PC-3 (cell line): ENCODE data around the gene EIF4EBP2. TPM values are rescaled to one million over a fixed set of nuclear protein-coding genes. Genes with fewer than 3 reads are reported as not detected.

Experiments
- ATAC-seq: fragments of 200-7000 bp; cut with Tn5 transposase; 2 replicates; pipeline ENCODE4 v1.9.1; 2020; ENCODE audit warnings: mild to moderate bottlenecking, moderate library complexity
- BruUV-seq: library from RNA; stranded (reverse); fragments of 400-500 nt; replicated peaks from 2 replicates; lab custom pipeline; 2021; lab: Mats Ljungman, UMichigan
- CTCF ChIA-PET: fragments of 300-600 bp; sonication (Branson Sonifier 250); formaldehyde crosslinking; loops from one replicate; lab custom pipeline; 2022; ENCODE audit warnings: antibody characterized with exemption; lab: Charles Lee
- POLR2A ChIA-PET: fragments of 300-600 bp; sonication (Branson Sonifier 250); formaldehyde crosslinking; loops from one replicate; lab custom pipeline; 2022; ENCODE audit warnings: antibody characterized with exemption; ENCODE audit not compliant: unreplicated experiment; lab: Charles Lee
- DNase-seq: peaks from one replicate; pipeline ENCODE4 v3.0.0-alpha.2; 2015
- H2AFZ ChIP-seq: fragments of 300-600 bp; sonication (generic); 2 replicates; pipeline ENCODE4 v1.6.0; 2016; ENCODE audit warnings: antibody characterized with exemption, low read length
- H3F3A ChIP-seq: fragments of 300-600 bp; sonication (generic); one replicate; pipeline ENCODE4 v1.6.0; 2017; ENCODE audit warnings: antibody characterized with exemption, low read length, control low read depth, mild to moderate bottlenecking; ENCODE audit not compliant: unreplicated experiment
- H3K27ac ChIP-seq: fragments of 300-600 bp; sonication (generic); 2 replicates; pipeline ENCODE4 v1.5.1; 2016; ENCODE audit warnings: mild to moderate bottlenecking, low read length
- H3K27me3 ChIP-seq: fragments of 300-600 bp; sonication (generic); 2 replicates; pipeline ENCODE4 v1.6.1; 2016; ENCODE audit warnings: low read length, mixed read lengths
- H3K36me3 ChIP-seq: fragments of 300-600 bp; sonication (generic); 2 replicates; pipeline ENCODE4 v1.6.1; 2016; ENCODE audit warnings: low read depth, mixed run types, low read length, mixed read lengths
- H3K4me1 ChIP-seq: fragments of 300-600 bp; sonication (generic); 2 replicates; pipeline ENCODE4 v1.5.1; 2016; ENCODE audit warnings: low read length; ENCODE audit not compliant: insufficient read depth
- H3K4me2 ChIP-seq: fragments of 300-600 bp; sonication (generic); 2 replicates; pipeline ENCODE4 v1.6.0; 2016; ENCODE audit warnings: low read length
- H3K4me3 ChIP-seq: fragments of 300-600 bp; sonication (generic); 2 replicates; pipeline ENCODE4 v1.5.1; 2016; ENCODE audit warnings: mild to moderate bottlenecking, low read length, mixed read lengths
- H3K79me2 ChIP-seq: fragments of 300-600 bp; sonication (generic); 2 replicates; pipeline ENCODE4 v1.6.1; 2017; ENCODE audit warnings: low read length, mixed read lengths
- H3K9ac ChIP-seq: fragments of 300-600 bp; sonication (generic); 2 replicates; pipeline ENCODE4 v1.6.0; 2016; ENCODE audit warnings: mild to moderate bottlenecking, low read length
- H3K9me2 ChIP-seq: fragments of 300-600 bp; sonication (generic); replicated peaks from 2 replicates; pipeline ENCODE4 v1.6.1; 2016; ENCODE audit warnings: mixed run types, low read length, mixed read lengths
- H3K9me3 ChIP-seq: fragments of 300-600 bp; sonication (generic); 2 replicates; pipeline ENCODE4 v1.6.1; 2016; ENCODE audit warnings: low read length, mixed read lengths
- H4K20me1 ChIP-seq: fragments of 300-600 bp; sonication (generic); 2 replicates; pipeline ENCODE4 v1.6.1; 2016; ENCODE audit warnings: low read length, mixed read lengths
- CTCF ChIP-seq: fragments of 300-600 bp; sonication (generic); conservative IDR thresholded peaks from 2 replicates; pipeline ENCODE4 v1.5.1; 2017; ENCODE audit warnings: antibody characterized with exemption, low read depth, mild to moderate bottlenecking, low read length
- EZH2 ChIP-seq: fragments of 300-600 bp; sonication (generic); IDR thresholded peaks from one replicate; pipeline ENCODE4 v1.6.1; 2017; ENCODE audit warnings: antibody characterized with exemption, mild to moderate bottlenecking, low read length; ENCODE audit not compliant: unreplicated experiment
- EZH2phosphoT487 ChIP-seq: fragments of 300-600 bp; sonication (generic); IDR thresholded peaks from 2 replicates; pipeline ENCODE4 v1.6.1; 2018; ENCODE audit warnings: mild to moderate bottlenecking, antibody characterized with exemption, low read length, borderline replicate concordance
- intact Hi-C: fragments of 100-400 bp; cut with micrococcal nuclease; formaldehyde crosslinking; loops from 2 replicates; pipeline ENCODE4 v1.9.0; 2023
- total RNA-seq: library from RNA; depleted of rRNA; stranded (reverse); fragments of >200 nt; gene quantifications from 2 replicates; pipeline ENCODE4 v1.2.3, GENCODE V29; 2014

EIF4EBP2 gene
- total RNA-seq, 1 experiment from 2014 or later, result 29.2 TPM

GRCh38 chr10:70456164-70456563, 52.2 kb downstream of the EIF4EBP2 start:
- Histone ChIP-seq H3K4me2 (no peak overlapping the region), H3K79me2 (no peaks in the 10 kb centered on the region), H3F3A (no peaks in the 10 kb centered on the region), H3K27me3 (no peaks in the 10 kb centered on the region), H3K27ac (no peak overlapping the region), H3K9me3 (no peaks in the 10 kb centered on the region), H3K9ac (no peak overlapping the region), H3K4me1 (peaks cover 8% of the 10 kb centered on the region; the same call in 1 of the 2 replicates), H3K4me3 (no peak overlapping the region), H3K9me2 (no peaks in the 10 kb centered on the region), H3K36me3 (no peaks in the 10 kb centered on the region), H4K20me1 (no peaks in the 10 kb centered on the region), H2AFZ (no peak overlapping the region)
- CTCF ChIA-PET, result interaction anchor here (0.6 kb wide), 1 partner anchor 349 kb away, joined by 3 read pairs; no protein-coding TSS in a partner anchor
- POLR2A ChIA-PET, result interaction anchor here (0.6 kb wide), 1 partner anchor 191 kb away, joined by 3 read pairs; no protein-coding TSS in a partner anchor
- intact Hi-C loops, result no loop called here
- no peak for TF ChIP-seq CTCF
- TF ChIP-seq EZH2phosphoT487, result no peak
- TF ChIP-seq EZH2, result no peak
- BruUV-seq, result no TSS peak
- no peak for ATAC-seq
- no peak for DNase-seq

- Histone ChIP-seq H3K27me3 (no peaks in the 10 kb centered on the region), H3F3A (no peaks in the 10 kb centered on the region), H3K4me1 (peaks cover 22% of the 10 kb centered on the region), H3K36me3 (no peaks in the 10 kb centered on the region), H3K9ac (no peak overlapping the region), H3K9me3 (no peaks in the 10 kb centered on the region), H3K27ac (no peak overlapping the region), H3K4me2 (peak overlapping the region; percentile 76), H3K79me2 (no peaks in the 10 kb centered on the region), H4K20me1 (no peaks in the 10 kb centered on the region), H3K9me2 (no peaks in the 10 kb centered on the region), H2AFZ (peak overlapping the region; percentile 76), H3K4me3 (peak overlapping the region; percentile 48)
- BruUV-seq, result no TSS peak
- ATAC-seq (no peak), DNase-seq (no peak)
- ChIA-PET CTCF (interaction anchor here (1.0 kb wide), 1 partner anchor 236 kb away, joined by 3 read pairs; no protein-coding TSS in a partner anchor), POLR2A (no interaction called here)
- TF ChIP-seq EZH2phosphoT487 (no peak), CTCF (no peak), EZH2 (no peak)
- intact Hi-C loops, result no loop called here
Measured at GRCh38 chr10:70457759-70458305, 53.9 kb downstream of the EIF4EBP2 start.

GRCh38 chr10:70458329-70459060, 54.5 kb downstream of the EIF4EBP2 start:
- no peaks in the 10 kb centered on the region for H4K20me1 ChIP-seq
- ATAC-seq (peak; percentile 65), DNase-seq (peak; percentile 89)
- H3K27ac ChIP-seq, result no peak overlapping the region
- H3K9ac ChIP-seq, result no peak overlapping the region
- ChIA-PET POLR2A (no interaction called here), CTCF (interaction anchor here (1.0 kb wide), 1 partner anchor 237 kb away, joined by 3 read pairs; no protein-coding TSS in a partner anchor)
- no peaks in the 10 kb centered on the region for H3K9me3 ChIP-seq
- H3F3A ChIP-seq, result no peaks in the 10 kb centered on the region
- intact Hi-C loops, result no loop called here
- TF ChIP-seq EZH2 (no peak), CTCF (no peak), EZH2phosphoT487 (peak; percentile 87)
- H3K36me3 ChIP-seq, result no peaks in the 10 kb centered on the region
- H3K4me1 ChIP-seq, result peaks cover 27% of the 10 kb centered on the region
- no peaks in the 10 kb centered on the region for H3K79me2 ChIP-seq
- H3K4me3 ChIP-seq, result peak overlapping the region; percentile 48
- H3K27me3 ChIP-seq, result no peaks in the 10 kb centered on the region
- H3K4me2 ChIP-seq, result peak overlapping the region; percentile 76
- no peaks in the 10 kb centered on the region for H3K9me2 ChIP-seq
- H2AFZ ChIP-seq, result peak overlapping the region; percentile 76
- no TSS peak for BruUV-seq
